Brain microvascular endothelial cell (primary cell): ENCODE data around the gene GNPTAB.
"Not testable (repeated sequence)": the region's sequence is repeated elsewhere in the genome, so short reads cannot be mapped to it uniquely, and the experiment has no call there.

Experiments used
- DNase-seq: peaks from one replicate; pipeline ENCODE4 v3.0.0-alpha.2; 2020
- H3K27ac ChIP-seq: fragments of 250-450 bp; sonication (Bioruptor Pico); 2 replicates; pipeline ENCODE4 v1.5.1; 2020; ENCODE audit warnings: mild to moderate bottlenecking, moderate library complexity
- H3K27me3 ChIP-seq: fragments of 250-450 bp; sonication (Bioruptor Pico); replicated peaks from 2 replicates; pipeline ENCODE4 v1.5.1; 2020; ENCODE audit warnings: mild to moderate bottlenecking
- H3K36me3 ChIP-seq: fragments of 250-450 bp; sonication (Bioruptor Pico); replicated peaks from 2 replicates; pipeline ENCODE4 v1.5.1; 2020; ENCODE audit warnings: mild to moderate bottlenecking
- H3K4me3 ChIP-seq: 2 replicates; pipeline ENCODE4 v1.5.1; 2011; ENCODE audit warnings: low read depth, mild to moderate bottlenecking, control low read depth, low read length, moderate library complexity
- CTCF ChIP-seq: IDR thresholded peaks from 2 replicates; pipeline ENCODE4 v1.5.1; 2011; ENCODE audit warnings: low read depth, mild to moderate bottlenecking, moderate library complexity, low read length, control low read depth, inconsistent platforms; ENCODE audit errors: missing control alignments
- in situ Hi-C: cut with HindIII; loops from 2 replicates; pipeline ENCODE4 v1.10.0; 2017; ENCODE audit warnings: low sequenced_read_pairs, low pct_ligation_motif_present

GNPTAB gene

GRCh38 chr12:101740980-101741379 lies 89.8 kb downstream of the GNPTAB start:
- Histone ChIP-seq H3K36me3 (peaks cover 6% of the 10 kb centered on the region), H3K27me3 (no peaks in the 10 kb centered on the region), H3K27ac (no peak overlapping the region), H3K4me3 (no peak overlapping the region)
- no peak for TF ChIP-seq CTCF
- in situ Hi-C loops, result no loop called here
- no peak for DNase-seq

GRCh38 chr12:101740566-101740965 lies 90.2 kb downstream of the GNPTAB start:
- H3K4me3 ChIP-seq, result no peak overlapping the region
- in situ Hi-C loops, result no loop called here

GRCh38 chr12:101738920-101739665 lies 91.7 kb downstream of the GNPTAB start, which contains the start of gene SYCP3:
TSS of gene SYCP3 (minus strand) at chr12:101739462. CDS start at chr12:101737935, 1,527 bp downstream.
- Histone ChIP-seq H3K36me3 (peaks cover 1% of the 10 kb centered on the region), H3K27me3 (no peaks in the 10 kb centered on the region), H3K4me3 (no peak within 1 kb of the TSS), H3K27ac (no peak within 1 kb of the TSS)
- TF ChIP-seq CTCF, result no peak
- in situ Hi-C loops, result no loop called here
- no peak for DNase-seq

More at GRCh38 chr12:101740566-101740965, 90.2 kb downstream of the GNPTAB start:
- Histone ChIP-seq H3K27ac (no peak overlapping the region), H3K27me3 (no peaks in the 10 kb centered on the region), H3K36me3 (peaks cover 4% of the 10 kb centered on the region)
- no peak for TF ChIP-seq CTCF
- no peak for DNase-seq

DNA sequence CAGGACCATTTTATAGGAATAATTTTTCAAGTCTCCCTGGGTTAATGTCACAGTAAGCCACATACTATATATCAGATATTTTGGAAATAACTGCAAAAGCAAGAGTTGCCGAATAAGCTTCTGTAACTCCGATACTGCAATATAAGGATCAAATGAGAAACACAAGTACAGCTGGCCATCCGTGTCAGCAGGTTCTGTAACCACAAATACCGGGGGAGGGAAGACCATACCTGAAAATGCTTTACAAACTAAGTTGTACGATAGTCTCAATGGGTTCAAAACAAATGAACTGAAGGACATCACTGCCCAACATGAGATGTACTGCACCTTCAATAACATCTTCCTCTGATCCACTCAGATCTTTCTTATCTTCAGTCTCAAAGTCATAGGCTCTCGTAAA lies 93.3 kb downstream of the GNPTAB start:
- H3K36me3 ChIP-seq, result no peaks in the 10 kb centered on the region
- no peaks in the 10 kb centered on the region for H3K27me3 ChIP-seq
- no peak overlapping the region for H3K27ac ChIP-seq
- in situ Hi-C loops, result no loop called here
- no peak for DNase-seq
- TF ChIP-seq CTCF, result no peak
- H3K4me3 ChIP-seq, result no peak overlapping the region

- in situ Hi-C loops, H3K27ac ChIP-seq, H3K27me3 ChIP-seq, H3K4me3 ChIP-seq, H3K36me3 ChIP-seq, DNase-seq: not testable (repeated sequence)
Observed at GRCh38 chr12:101734482-101734881, 96.3 kb downstream of the GNPTAB start.

- Histone ChIP-seq H3K27ac (no peak overlapping the region), H3K27me3 (no peaks in the 10 kb centered on the region), H3K36me3 (no peaks in the 10 kb centered on the region), H3K4me3 (no peak overlapping the region)
- in situ Hi-C loops, result no loop called here
- DNase-seq, result no peak
- TF ChIP-seq CTCF, result no peak
Observed at GRCh38 chr12:101733166-101733565, 97.6 kb downstream of the GNPTAB start.
